HG03066 (cell line): ENCODE measurements around the gene SAMD10.
"Not testable (repeated sequence)": the region's sequence is repeated elsewhere in the genome, so short reads cannot be mapped to it uniquely, and the experiment has no call there.

Source experiments
- ATAC-seq: cut with Tn5 transposase; IDR thresholded peaks from one replicate; pipeline ENCODE4 v1.9.1; 2021; ENCODE audit warnings: low read depth; ENCODE audit not compliant: unreplicated experiment

SAMD10 gene

GRCh38 chr20:63943808-63944077 is 35.7 kb downstream of the SAMD10 start:
- no peak for ATAC-seq

GRCh38 chr20:63942969-63943807 is 36.3 kb downstream of the SAMD10 start:
- ATAC-seq: no peak

GRCh38 chr20:63942250-63942951 is 37.0 kb downstream of the SAMD10 start:
- no peak for ATAC-seq

GRCh38 chr20:63941282-63942081 is 38.0 kb downstream of the SAMD10 start:
- ATAC-seq: no peak

GRCh38 chr20:63940472-63941266 is 38.8 kb downstream of the SAMD10 start:
- ATAC-seq: no peak

- ATAC-seq: no peak
These were observed 39.4 kb downstream of the SAMD10 start for GRCh38 chr20:63940071-63940471.

- ATAC-seq: no peak
These were observed 40.1 kb downstream of the SAMD10 start for GRCh38 chr20:63939061-63939935.

GRCh38 chr20:63937596-63937995 is 41.8 kb downstream of the SAMD10 start:
- ATAC-seq: no peak

- ATAC-seq: no peak
These were observed 44.0 kb downstream of the SAMD10 start for GRCh38 chr20:63935447-63935846.

- no peak for ATAC-seq
These were observed 45.0 kb downstream of the SAMD10 start for GRCh38 chr20:63934271-63935068.

GRCh38 chr20:63933646-63934045 is 45.8 kb downstream of the SAMD10 start:
- no peak for ATAC-seq

- no peak for ATAC-seq
These were observed 46.8 kb downstream of the SAMD10 start for GRCh38 chr20:63932606-63933160.

GRCh38 chr20:63931735-63932134 is 47.7 kb downstream of the SAMD10 start:
- ATAC-seq: no peak

GRCh38 chr20:63930971-63931553 is 48.4 kb downstream of the SAMD10 start:
- no peak for ATAC-seq

- not testable (repeated sequence) for ATAC-seq
These were observed 50.0 kb downstream of the SAMD10 start for GRCh38 chr20:63929473-63929883.

GRCh38 chr20:63929071-63929470 is 50.4 kb downstream of the SAMD10 start:
- no peak for ATAC-seq

- no peak for ATAC-seq
These were observed 53.1 kb downstream of the SAMD10 start for GRCh38 chr20:63926298-63926697.

GRCh38 chr20:63924241-63924640 is 55.2 kb downstream of the SAMD10 start:
- ATAC-seq: no peak
